K562 (cell line): ENCODE results near the gene COASY. TPM values are rescaled to one million over a fixed set of nuclear protein-coding genes. Genes with fewer than 3 reads are reported as not detected.

ENCODE experiments used
- ETS1 ChIP-seq: conservative IDR thresholded peaks from 2 replicates; pipeline ENCODE4 v1.6.1; 2011; ENCODE audit warnings: low read depth, mild to moderate bottlenecking, low read length; ENCODE audit not compliant: control insufficient read depth
- HDAC1 ChIP-seq, 2 experiments: fragments of 450-650 bp; IDR thresholded peaks; 2 replicates each; pipeline ENCODE4 v1.6.1; 2016 to 2017; ENCODE audit warnings: inconsistent platforms in 1 of 2, mild to moderate bottlenecking in 1 of 2, moderate library complexity in 1 of 2
- KLF16 ChIP-seq: IDR thresholded peaks from 2 replicates; pipeline ENCODE4 v1.6.1; 2016; ENCODE audit warnings: antibody characterized with exemption
- PTBP1 ChIP-seq: fragments of 200-400 bp; formaldehyde crosslinking; IDR thresholded peaks from 2 replicates; pipeline ENCODE4 v1.6.1; 2017; ENCODE audit warnings: low read depth, low read length
- ZNF12 ChIP-seq: sonication (generic); formaldehyde crosslinking; IDR thresholded peaks from 2 replicates; pipeline ENCODE4 v1.4.0; 2020; ENCODE audit warnings: mild to moderate bottlenecking, missing genetic modification reagents
- ZNF212 ChIP-seq: fragments of 450-650 bp; formaldehyde crosslinking; IDR thresholded peaks from 2 replicates; pipeline ENCODE4 v1.4.0; 2020; ENCODE audit warnings: mild to moderate bottlenecking
- polyA plus RNA-seq, 8 experiments: library from polyadenylated mRNA; depleted of rRNA in 4 of 8; stranded (reverse) in 5 of 8; unstranded in 3 of 8; fragments of >200 nt; fragmentation: Nextera tagmentation in 2 of 8; fragmentation: Illumina TruSeq in 1 of 8; extraction: Ambion mirVana in 2 of 8; extraction: Trizol in 1 of 8; gene quantifications; 2 replicates each; pipeline versions ENCODE4 v1.2.1 to v1.2.3, GENCODE V29; 2011 to 2014; ENCODE audit warnings: inconsistent platforms in 1 of 8, missing spikeins in 1 of 8
- total RNA-seq, 7 experiments: library from RNA; depleted of rRNA in 6 of 7; stranded (reverse); fragments of >200 nt in 6 of 7; fragmentation: Illumina TruSeq in 2 of 7; extraction: Trizol in 2 of 7; gene quantifications; 2 replicates each; pipeline versions ENCODE4 v1.2.1 to v1.2.3, GENCODE V29; 2011 to 2021; ENCODE audit warnings: low replicate concordance in 1 of 7
- TF ChIP-seq, protein P1 (sequence below): fragments of 450-650 bp; IDR thresholded peaks from 2 replicates; pipeline ENCODE4 v1.6.1; 2016; ENCODE audit warnings: mild to moderate bottlenecking, moderate library complexity
- TF ChIP-seq, protein P2 (sequence below): fragments of 450-650 bp; IDR thresholded peaks from 2 replicates; pipeline ENCODE4 v1.6.1; 2016; ENCODE audit warnings: antibody characterized with exemption
- TF ChIP-seq, protein P3 (sequence below): fragments of 450-650 bp; formaldehyde crosslinking; IDR thresholded peaks from 2 replicates; pipeline ENCODE4 v1.4.0; 2022; ENCODE audit warnings: missing genetic modification characterization
- TF ChIP-seq, protein P4 (sequence below): fragments of 250-450 bp; sonication (Bioruptor Pico); IDR thresholded peaks from 2 replicates; pipeline ENCODE4 v1.4.0; 2020

The COASY gene
- total and polyA plus RNA-seq, 9 of the 15 experiments (the other 6 are each of a cell fraction or from before 2014, with no cell fraction given) = 25.4 to 175 (median 62.3) TPM

- TF ChIP-seq, protein P1, sequence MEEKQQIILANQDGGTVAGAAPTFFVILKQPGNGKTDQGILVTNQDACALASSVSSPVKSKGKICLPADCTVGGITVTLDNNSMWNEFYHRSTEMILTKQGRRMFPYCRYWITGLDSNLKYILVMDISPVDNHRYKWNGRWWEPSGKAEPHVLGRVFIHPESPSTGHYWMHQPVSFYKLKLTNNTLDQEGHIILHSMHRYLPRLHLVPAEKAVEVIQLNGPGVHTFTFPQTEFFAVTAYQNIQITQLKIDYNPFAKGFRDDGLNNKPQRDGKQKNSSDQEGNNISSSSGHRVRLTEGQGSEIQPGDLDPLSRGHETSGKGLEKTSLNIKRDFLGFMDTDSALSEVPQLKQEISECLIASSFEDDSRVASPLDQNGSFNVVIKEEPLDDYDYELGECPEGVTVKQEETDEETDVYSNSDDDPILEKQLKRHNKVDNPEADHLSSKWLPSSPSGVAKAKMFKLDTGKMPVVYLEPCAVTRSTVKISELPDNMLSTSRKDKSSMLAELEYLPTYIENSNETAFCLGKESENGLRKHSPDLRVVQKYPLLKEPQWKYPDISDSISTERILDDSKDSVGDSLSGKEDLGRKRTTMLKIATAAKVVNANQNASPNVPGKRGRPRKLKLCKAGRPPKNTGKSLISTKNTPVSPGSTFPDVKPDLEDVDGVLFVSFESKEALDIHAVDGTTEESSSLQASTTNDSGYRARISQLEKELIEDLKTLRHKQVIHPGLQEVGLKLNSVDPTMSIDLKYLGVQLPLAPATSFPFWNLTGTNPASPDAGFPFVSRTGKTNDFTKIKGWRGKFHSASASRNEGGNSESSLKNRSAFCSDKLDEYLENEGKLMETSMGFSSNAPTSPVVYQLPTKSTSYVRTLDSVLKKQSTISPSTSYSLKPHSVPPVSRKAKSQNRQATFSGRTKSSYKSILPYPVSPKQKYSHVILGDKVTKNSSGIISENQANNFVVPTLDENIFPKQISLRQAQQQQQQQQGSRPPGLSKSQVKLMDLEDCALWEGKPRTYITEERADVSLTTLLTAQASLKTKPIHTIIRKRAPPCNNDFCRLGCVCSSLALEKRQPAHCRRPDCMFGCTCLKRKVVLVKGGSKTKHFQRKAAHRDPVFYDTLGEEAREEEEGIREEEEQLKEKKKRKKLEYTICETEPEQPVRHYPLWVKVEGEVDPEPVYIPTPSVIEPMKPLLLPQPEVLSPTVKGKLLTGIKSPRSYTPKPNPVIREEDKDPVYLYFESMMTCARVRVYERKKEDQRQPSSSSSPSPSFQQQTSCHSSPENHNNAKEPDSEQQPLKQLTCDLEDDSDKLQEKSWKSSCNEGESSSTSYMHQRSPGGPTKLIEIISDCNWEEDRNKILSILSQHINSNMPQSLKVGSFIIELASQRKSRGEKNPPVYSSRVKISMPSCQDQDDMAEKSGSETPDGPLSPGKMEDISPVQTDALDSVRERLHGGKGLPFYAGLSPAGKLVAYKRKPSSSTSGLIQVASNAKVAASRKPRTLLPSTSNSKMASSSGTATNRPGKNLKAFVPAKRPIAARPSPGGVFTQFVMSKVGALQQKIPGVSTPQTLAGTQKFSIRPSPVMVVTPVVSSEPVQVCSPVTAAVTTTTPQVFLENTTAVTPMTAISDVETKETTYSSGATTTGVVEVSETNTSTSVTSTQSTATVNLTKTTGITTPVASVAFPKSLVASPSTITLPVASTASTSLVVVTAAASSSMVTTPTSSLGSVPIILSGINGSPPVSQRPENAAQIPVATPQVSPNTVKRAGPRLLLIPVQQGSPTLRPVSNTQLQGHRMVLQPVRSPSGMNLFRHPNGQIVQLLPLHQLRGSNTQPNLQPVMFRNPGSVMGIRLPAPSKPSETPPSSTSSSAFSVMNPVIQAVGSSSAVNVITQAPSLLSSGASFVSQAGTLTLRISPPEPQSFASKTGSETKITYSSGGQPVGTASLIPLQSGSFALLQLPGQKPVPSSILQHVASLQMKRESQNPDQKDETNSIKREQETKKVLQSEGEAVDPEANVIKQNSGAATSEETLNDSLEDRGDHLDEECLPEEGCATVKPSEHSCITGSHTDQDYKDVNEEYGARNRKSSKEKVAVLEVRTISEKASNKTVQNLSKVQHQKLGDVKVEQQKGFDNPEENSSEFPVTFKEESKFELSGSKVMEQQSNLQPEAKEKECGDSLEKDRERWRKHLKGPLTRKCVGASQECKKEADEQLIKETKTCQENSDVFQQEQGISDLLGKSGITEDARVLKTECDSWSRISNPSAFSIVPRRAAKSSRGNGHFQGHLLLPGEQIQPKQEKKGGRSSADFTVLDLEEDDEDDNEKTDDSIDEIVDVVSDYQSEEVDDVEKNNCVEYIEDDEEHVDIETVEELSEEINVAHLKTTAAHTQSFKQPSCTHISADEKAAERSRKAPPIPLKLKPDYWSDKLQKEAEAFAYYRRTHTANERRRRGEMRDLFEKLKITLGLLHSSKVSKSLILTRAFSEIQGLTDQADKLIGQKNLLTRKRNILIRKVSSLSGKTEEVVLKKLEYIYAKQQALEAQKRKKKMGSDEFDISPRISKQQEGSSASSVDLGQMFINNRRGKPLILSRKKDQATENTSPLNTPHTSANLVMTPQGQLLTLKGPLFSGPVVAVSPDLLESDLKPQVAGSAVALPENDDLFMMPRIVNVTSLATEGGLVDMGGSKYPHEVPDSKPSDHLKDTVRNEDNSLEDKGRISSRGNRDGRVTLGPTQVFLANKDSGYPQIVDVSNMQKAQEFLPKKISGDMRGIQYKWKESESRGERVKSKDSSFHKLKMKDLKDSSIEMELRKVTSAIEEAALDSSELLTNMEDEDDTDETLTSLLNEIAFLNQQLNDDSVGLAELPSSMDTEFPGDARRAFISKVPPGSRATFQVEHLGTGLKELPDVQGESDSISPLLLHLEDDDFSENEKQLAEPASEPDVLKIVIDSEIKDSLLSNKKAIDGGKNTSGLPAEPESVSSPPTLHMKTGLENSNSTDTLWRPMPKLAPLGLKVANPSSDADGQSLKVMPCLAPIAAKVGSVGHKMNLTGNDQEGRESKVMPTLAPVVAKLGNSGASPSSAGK = peak; percentile 73; the same call in 1 of the 2 replicates
- TF ChIP-seq ZNF212 (CRISPR knock-in tag) (no peak), ETS1 (no peak), ZNF12 (CRISPR knock-in tag) (0 out of 2 replicates have a peak, but pooled peaks have one; percentile 19), KLF16 (no peak), HDAC1 (IDR thresholded peaks at IDR 0.05) (0 out of 4 replicates have a peak, but pooled peaks of 1 of the 2 experiments have one; percentile 18), PTBP1 (0 out of 2 replicates have a peak, but pooled peaks have one; percentile 17)
- TF ChIP-seq, protein P2, sequence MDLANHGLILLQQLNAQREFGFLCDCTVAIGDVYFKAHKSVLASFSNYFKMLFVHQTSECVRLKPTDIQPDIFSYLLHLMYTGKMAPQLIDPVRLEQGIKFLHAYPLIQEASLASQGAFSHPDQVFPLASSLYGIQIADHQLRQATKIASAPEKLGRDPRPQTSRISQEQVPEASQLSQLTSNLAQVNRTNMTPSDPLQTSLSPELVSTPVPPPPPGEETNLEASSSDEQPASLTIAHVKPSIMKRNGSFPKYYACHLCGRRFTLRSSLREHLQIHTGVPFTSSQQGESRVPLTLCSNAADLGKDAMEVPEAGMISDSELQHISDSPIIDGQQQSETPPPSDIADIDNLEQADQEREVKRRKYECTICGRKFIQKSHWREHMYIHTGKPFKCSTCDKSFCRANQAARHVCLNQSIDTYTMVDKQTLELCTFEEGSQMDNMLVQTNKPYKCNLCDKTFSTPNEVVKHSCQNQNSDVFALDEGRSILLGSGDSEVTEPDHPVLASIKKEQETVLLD = no peak
- TF ChIP-seq, protein P3, sequence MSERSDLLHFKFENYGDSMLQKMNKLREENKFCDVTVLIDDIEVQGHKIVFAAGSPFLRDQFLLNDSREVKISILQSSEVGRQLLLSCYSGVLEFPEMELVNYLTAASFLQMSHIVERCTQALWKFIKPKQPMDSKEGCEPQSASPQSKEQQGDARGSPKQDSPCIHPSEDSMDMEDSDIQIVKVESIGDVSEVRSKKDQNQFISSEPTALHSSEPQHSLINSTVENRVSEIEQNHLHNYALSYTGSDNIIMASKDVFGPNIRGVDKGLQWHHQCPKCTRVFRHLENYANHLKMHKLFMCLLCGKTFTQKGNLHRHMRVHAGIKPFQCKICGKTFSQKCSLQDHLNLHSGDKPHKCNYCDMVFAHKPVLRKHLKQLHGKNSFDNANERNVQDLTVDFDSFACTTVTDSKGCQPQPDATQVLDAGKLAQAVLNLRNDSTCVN (CRISPR knock-in tag) = 0 out of 2 replicates have a peak, but pooled peaks have one; percentile 73
- TF ChIP-seq, protein P4, sequence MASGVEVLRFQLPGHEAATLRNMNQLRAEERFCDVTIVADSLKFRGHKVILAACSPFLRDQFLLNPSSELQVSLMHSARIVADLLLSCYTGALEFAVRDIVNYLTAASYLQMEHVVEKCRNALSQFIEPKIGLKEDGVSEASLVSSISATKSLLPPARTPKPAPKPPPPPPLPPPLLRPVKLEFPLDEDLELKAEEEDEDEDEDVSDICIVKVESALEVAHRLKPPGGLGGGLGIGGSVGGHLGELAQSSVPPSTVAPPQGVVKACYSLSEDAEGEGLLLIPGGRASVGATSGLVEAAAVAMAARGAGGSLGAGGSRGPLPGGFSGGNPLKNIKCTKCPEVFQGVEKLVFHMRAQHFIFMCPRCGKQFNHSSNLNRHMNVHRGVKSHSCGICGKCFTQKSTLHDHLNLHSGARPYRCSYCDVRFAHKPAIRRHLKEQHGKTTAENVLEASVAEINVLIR (CRISPR knock-in tag) = 0 out of 2 replicates have a peak, but pooled peaks have one; percentile 27
These were observed 4.4 kb downstream of the COASY start (continued) for GRCh38 chr17:42566215-42566882.
